ENCODE results near the gene TMCO6.

- TF ChIP-seq CTCF (IDR thresholded peaks at IDR 0.05) (no peak), POLR2A (IDR thresholded peaks at IDR 0.05) (no peak)
These were observed 51.2 kb downstream of the TMCO6 start for GRCh38 chr5:140690376-140690932.
